CD14-positive monocyte (primary cell): ENCODE data around the gene CLCF1. TPM values are rescaled to one million over a fixed set of nuclear protein-coding genes. Genes with fewer than 3 reads are reported as not detected.

Source experiments
- DNase-seq, 3 donors: peaks; one replicate each; pipeline ENCODE4 v3.0.0-alpha.2; 2011 to 2022
- H2AFZ ChIP-seq: 2 replicates; pipeline ENCODE4 v1.6.0; 2012; ENCODE audit warnings: mild to moderate bottlenecking, low read depth, low read length, inconsistent platforms; ENCODE audit not compliant: insufficient read depth, poor library complexity, severe bottlenecking
- H3K27ac ChIP-seq, 2 donors: 1 replicate in 1 of 2; 2 replicates in 1 of 2; pipeline ENCODE4 v1.5.1; 2012 to 2013; ENCODE audit warnings: low read length in 2 of 2, control low read depth in 1 of 2, inconsistent platforms in 1 of 2, low read depth in 1 of 2, mild to moderate bottlenecking in 1 of 2
- H3K27me3 ChIP-seq, 2 donors: one replicate each; pipeline versions ENCODE4 v1.6.0 to v1.6.1; 2011 to 2013; ENCODE audit warnings: low read length in 2 of 2; ENCODE audit not compliant: control insufficient read depth in 2 of 2, insufficient read depth in 2 of 2
- H3K36me3 ChIP-seq, 2 donors: replicated peaks in 1 of 2; 1 replicate in 1 of 2; 2 replicates in 1 of 2; pipeline versions ENCODE4 v1.5.1 to v1.6.1; 2012 to 2013; ENCODE audit warnings: low read length in 2 of 2, control low read depth in 1 of 2, inconsistent platforms in 1 of 2, mild to moderate bottlenecking in 1 of 2; ENCODE audit not compliant: insufficient read depth in 2 of 2, control insufficient read depth in 1 of 2
- H3K4me1 ChIP-seq, 2 donors: 1 replicate in 1 of 2; 2 replicates in 1 of 2; pipeline versions ENCODE4 v1.5.1 to v1.6.1; 2012 to 2013; ENCODE audit warnings: low read length in 2 of 2, control low read depth in 1 of 2, inconsistent platforms in 1 of 2, mild to moderate bottlenecking in 1 of 2, moderate library complexity in 1 of 2; ENCODE audit not compliant: insufficient read depth in 2 of 2, control insufficient read depth in 1 of 2
- H3K4me2 ChIP-seq: replicated peaks from 2 replicates; pipeline ENCODE3; 2012; ENCODE audit warnings: low read length, moderate library complexity, mild to moderate bottlenecking; ENCODE audit not compliant: poor library complexity, severe bottlenecking; ENCODE audit errors: extremely low read depth
- H3K4me3 ChIP-seq, 3 experiments: fragments of 200-600 bp in 1 of 3; sonication (generic) in 1 of 3; replicated peaks in 1 of 3; 1 replicate in 2 of 3; 2 replicates in 1 of 3; pipeline ENCODE4 v1.5.1; 2011 to 2013; ENCODE audit warnings: low read length in 3 of 3, mild to moderate bottlenecking in 3 of 3, control low read depth in 2 of 3, low read depth in 2 of 3, inconsistent platforms in 1 of 3, moderate library complexity in 1 of 3
- H3K79me2 ChIP-seq: 2 replicates; pipeline ENCODE4 v1.6.0; 2012; ENCODE audit warnings: mild to moderate bottlenecking, control low read depth, inconsistent platforms, low read length, moderate library complexity; ENCODE audit not compliant: insufficient read depth
- H3K9ac ChIP-seq: 2 replicates; pipeline ENCODE4 v1.6.0; 2017; ENCODE audit warnings: low read length, mild to moderate bottlenecking; ENCODE audit not compliant: insufficient read depth, poor library complexity, severe bottlenecking
- H3K9me3 ChIP-seq, 2 donors: replicated peaks in 1 of 2; 1 replicate in 1 of 2; 2 replicates in 1 of 2; pipeline versions ENCODE4 v1.5.1 to v1.6.1; 2012 to 2013; ENCODE audit warnings: low read length in 2 of 2, control low read depth in 1 of 2; ENCODE audit not compliant: control insufficient read depth in 1 of 2, insufficient read depth in 1 of 2
- H4K20me1 ChIP-seq: 2 replicates; pipeline ENCODE4 v1.6.0; 2012; ENCODE audit warnings: mild to moderate bottlenecking, low read length, control low read depth, moderate library complexity; ENCODE audit not compliant: insufficient read depth
- H3K27ac Mint-ChIP-seq, 7 donors: one replicate each; pipeline ENCODE4 v1.8.0; 2020; ENCODE audit warnings: mild to moderate bottlenecking in 7 of 7, mixed read lengths in 7 of 7, moderate library complexity in 6 of 7, inconsistent platforms in 2 of 7
- H3K27me3 Mint-ChIP-seq, 3 donors: one replicate each; pipeline ENCODE4 v1.8.0; 2021 to 2022; ENCODE audit warnings: low read depth in 3 of 3, mild to moderate bottlenecking in 3 of 3, mixed read lengths in 3 of 3, moderate library complexity in 3 of 3, inconsistent platforms in 1 of 3
- H3K36me3 Mint-ChIP-seq, 2 donors: one replicate each; pipeline ENCODE4 v1.8.0; 2020; ENCODE audit warnings: mixed read lengths in 2 of 2, inconsistent platforms in 1 of 2, mild to moderate bottlenecking in 1 of 2
- H3K4me1 Mint-ChIP-seq: one replicate; pipeline ENCODE4 v1.8.0; 2020; ENCODE audit warnings: mild to moderate bottlenecking, mixed read lengths
- H3K4me3 Mint-ChIP-seq, 2 donors: one replicate each; pipeline ENCODE4 v1.8.0; 2020; ENCODE audit warnings: mild to moderate bottlenecking in 2 of 2, mixed read lengths in 2 of 2, moderate library complexity in 1 of 2
- H3K9me3 Mint-ChIP-seq, 7 donors: one replicate each; pipeline ENCODE4 v1.8.0; 2020 to 2022; ENCODE audit warnings: mixed read lengths in 7 of 7, mild to moderate bottlenecking in 6 of 7, moderate library complexity in 6 of 7, inconsistent platforms in 2 of 7
- WGBS: methylation state at CpG from one replicate; pipeline ENCODE4 v1.1.5; 2013; ENCODE audit warnings: missing lambda C conversion rate; ENCODE audit not compliant: insufficient coverage; 5-methylcytosine and 5-hydroxymethylcytosine counted together
- intact Hi-C, 2 donors: fragments of 100-400 bp; cut with micrococcal nuclease; formaldehyde crosslinking; loops; one replicate each; pipeline versions ENCODE4 v1.15.0 to v1.15.1; 2023
- polyA plus RNA-seq, 3 donors: library from polyadenylated mRNA; depleted of rRNA in 1 of 3; unstranded in 2 of 3; stranded (reverse) in 1 of 3; fragments of 300-500 nt in 2 of 3; fragments of >200 nt in 1 of 3; fragmentation: Illumina TruSeq in 2 of 3; gene quantifications; 1 replicate in 2 of 3; 2 replicates in 1 of 3; pipeline ENCODE4 v1.2.3, GENCODE V29; 2012 to 2021
- TF ChIP-seq, protein P1 (sequence below): fragments of 200-600 bp; IDR thresholded peaks from one replicate; pipeline ENCODE4 v1.8.0; 2022; ENCODE audit warnings: antibody characterized with exemption, mild to moderate bottlenecking

The CLCF1 gene
- polyA plus RNA-seq, 3 donors = 0.44 to 14.8 (median 0.94) TPM

DNA sequence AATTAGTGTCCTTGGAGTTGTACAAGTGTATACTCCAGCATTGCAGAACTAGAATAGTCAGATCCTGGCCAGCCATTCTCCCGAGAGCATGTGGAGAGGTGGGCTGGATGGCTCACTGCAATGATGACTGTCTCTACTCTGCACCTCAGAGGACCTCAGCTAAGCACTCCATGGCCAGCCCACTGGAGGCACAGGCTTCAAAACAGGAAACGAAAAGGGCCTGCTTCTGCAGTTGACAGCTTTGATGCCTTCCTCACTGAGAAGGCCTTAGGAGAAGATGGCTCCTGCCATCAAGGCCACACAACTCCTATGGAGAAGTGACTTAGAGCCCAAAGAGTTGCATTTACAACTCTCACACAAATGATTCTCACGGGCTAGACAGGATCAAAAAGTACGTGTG lies 29.1 kb downstream of the CLCF1 start:
- no peaks in the 10 kb centered on the region for H3K79me2 ChIP-seq

DNA sequence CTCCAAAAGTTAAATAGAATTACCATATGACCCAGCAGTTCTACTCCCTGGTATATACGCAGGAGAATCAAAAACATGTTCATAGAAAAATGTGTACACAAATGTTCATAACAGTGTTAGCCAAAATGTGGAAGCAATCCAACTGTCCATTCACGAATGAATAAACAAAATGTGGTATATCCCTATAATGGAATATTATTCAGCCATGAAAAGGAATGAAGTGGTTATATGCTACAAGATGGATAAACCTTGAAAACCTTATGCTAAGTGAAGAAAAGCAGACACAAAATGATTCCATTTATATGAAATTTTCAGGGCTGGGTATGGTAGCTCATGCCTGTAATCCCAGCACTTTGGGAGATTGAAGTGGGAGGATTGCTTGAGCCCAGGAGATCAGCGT lies 36.1 kb downstream of the CLCF1 start:
- peaks cover 0 to 2% (median 0%) of the 10 kb centered on the region in 7 donors for H3K9me3 Mint-ChIP-seq
- intact Hi-C loops = no loop called here
- H3K9me3 ChIP-seq = no peaks in the 10 kb centered on the region
- WGBS = no CpG with 5 or more reads among the region's 3 CpGs
- H3K27me3 ChIP-seq = no peaks in the 10 kb centered on the region
- no peak overlapping the region for H3K27ac ChIP-seq
- H3K4me1 Mint-ChIP-seq = no peaks in the 10 kb centered on the region
- no peaks in the 10 kb centered on the region for H3K79me2 ChIP-seq
- no peaks in the 10 kb centered on the region for H4K20me1 ChIP-seq
- H2AFZ ChIP-seq = no peak overlapping the region
- no peak overlapping the region for H3K27ac Mint-ChIP-seq
- no peak overlapping the region for H3K4me3 ChIP-seq
- no peak for DNase-seq
- no peaks in the 10 kb centered on the region for H3K36me3 ChIP-seq
- TF ChIP-seq, protein P1, sequence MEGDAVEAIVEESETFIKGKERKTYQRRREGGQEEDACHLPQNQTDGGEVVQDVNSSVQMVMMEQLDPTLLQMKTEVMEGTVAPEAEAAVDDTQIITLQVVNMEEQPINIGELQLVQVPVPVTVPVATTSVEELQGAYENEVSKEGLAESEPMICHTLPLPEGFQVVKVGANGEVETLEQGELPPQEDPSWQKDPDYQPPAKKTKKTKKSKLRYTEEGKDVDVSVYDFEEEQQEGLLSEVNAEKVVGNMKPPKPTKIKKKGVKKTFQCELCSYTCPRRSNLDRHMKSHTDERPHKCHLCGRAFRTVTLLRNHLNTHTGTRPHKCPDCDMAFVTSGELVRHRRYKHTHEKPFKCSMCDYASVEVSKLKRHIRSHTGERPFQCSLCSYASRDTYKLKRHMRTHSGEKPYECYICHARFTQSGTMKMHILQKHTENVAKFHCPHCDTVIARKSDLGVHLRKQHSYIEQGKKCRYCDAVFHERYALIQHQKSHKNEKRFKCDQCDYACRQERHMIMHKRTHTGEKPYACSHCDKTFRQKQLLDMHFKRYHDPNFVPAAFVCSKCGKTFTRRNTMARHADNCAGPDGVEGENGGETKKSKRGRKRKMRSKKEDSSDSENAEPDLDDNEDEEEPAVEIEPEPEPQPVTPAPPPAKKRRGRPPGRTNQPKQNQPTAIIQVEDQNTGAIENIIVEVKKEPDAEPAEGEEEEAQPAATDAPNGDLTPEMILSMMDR = no peak
- peaks cover 0 to 3% (median 0%) of the 10 kb centered on the region in 3 donors for H3K27me3 Mint-ChIP-seq
- no peak overlapping the region for H3K9ac ChIP-seq
- no peak overlapping the region for H3K4me3 Mint-ChIP-seq
- H3K4me2 ChIP-seq = no peak overlapping the region
- H3K36me3 Mint-ChIP-seq = no peaks in the 10 kb centered on the region
- H3K4me1 ChIP-seq = no peaks in the 10 kb centered on the region

More for the DNA sequence above, 29.1 kb downstream of the CLCF1 start:
- Histone ChIP-seq H3K9me3 (no peaks in the 10 kb centered on the region), H2AFZ (no peak overlapping the region), H3K4me3 (no peak overlapping the region), H3K4me1 (no peaks in the 10 kb centered on the region), H3K27ac (no peak overlapping the region), H4K20me1 (no peaks in the 10 kb centered on the region), H3K27me3 (no peaks in the 10 kb centered on the region), H3K36me3 (no peaks in the 10 kb centered on the region), H3K9ac (no peak overlapping the region), H3K4me2 (no peak overlapping the region)
- Mint-ChIP-seq H3K27ac (no peak overlapping the region), H3K9me3 (peaks cover 0 to 1% (median 0%) of the 10 kb centered on the region in 7 donors), H3K4me1 (peaks cover 9% of the 10 kb centered on the region), H3K27me3 (peaks cover 0 to under 1% (median 0%) of the 10 kb centered on the region in 3 donors), H3K4me3 (no peak overlapping the region), H3K36me3 (no peaks in the 10 kb centered on the region)
- TF ChIP-seq, protein P1 = no peak
- 100% methylated on average over 2 of the region's 4 CpGs for WGBS
- intact Hi-C loops = no loop called here
- DNase-seq = no peak
